Loucy (cell line): ENCODE data around the gene COL9A1.

Experiments
- H2AFZ ChIP-seq: fragments of 200-600 bp; sonication (generic); 2 replicates; pipeline ENCODE4 v1.6.0; 2016; ENCODE audit warnings: antibody characterized with exemption, mild to moderate bottlenecking, low read length, moderate library complexity
- H3F3A ChIP-seq: fragments of 200-600 bp; 2 replicates; pipeline ENCODE4 v1.6.0; 2016; ENCODE audit warnings: antibody characterized with exemption, low read depth, mild to moderate bottlenecking
- H3K27me3 ChIP-seq: fragments of 200-600 bp; sonication (generic); 2 replicates; pipeline ENCODE4 v1.6.1; 2014; ENCODE audit warnings: low read length, mild to moderate bottlenecking; ENCODE audit not compliant: insufficient read depth, poor library complexity, severe bottlenecking
- H3K36me3 ChIP-seq: fragments of 200-600 bp; sonication (generic); 2 replicates; pipeline ENCODE4 v1.6.1; 2016; ENCODE audit warnings: low read length; ENCODE audit not compliant: insufficient read depth
- H3K4me1 ChIP-seq: fragments of 200-600 bp; sonication (generic); 2 replicates; pipeline ENCODE4 v1.5.1; 2014; ENCODE audit warnings: low read length, mild to moderate bottlenecking; ENCODE audit not compliant: insufficient read depth, poor library complexity, severe bottlenecking
- H3K4me2 ChIP-seq: fragments of 200-600 bp; sonication (generic); 2 replicates; pipeline ENCODE4 v1.6.0; 2014; ENCODE audit warnings: antibody characterized with exemption, low read length, low read depth, mild to moderate bottlenecking; ENCODE audit not compliant: poor library complexity, severe bottlenecking
- H3K4me3 ChIP-seq: fragments of 200-600 bp; sonication (generic); 2 replicates; pipeline ENCODE4 v1.5.1; 2014; ENCODE audit warnings: low read length, mild to moderate bottlenecking, mixed read lengths; ENCODE audit not compliant: poor library complexity, severe bottlenecking
- H3K79me2 ChIP-seq: fragments of 200-600 bp; sonication (generic); 2 replicates; pipeline ENCODE4 v1.6.1; 2014; ENCODE audit warnings: low read length; ENCODE audit not compliant: insufficient read depth
- H3K9ac ChIP-seq: fragments of 200-600 bp; sonication (generic); 2 replicates; pipeline ENCODE4 v1.6.0; 2014; ENCODE audit warnings: mild to moderate bottlenecking, low read depth, low read length, moderate library complexity; ENCODE audit not compliant: poor library complexity, severe bottlenecking
- H3K9me2 ChIP-seq: fragments of 200-600 bp; sonication (generic); replicated peaks from 2 replicates; pipeline ENCODE4 v1.6.1; 2016; ENCODE audit warnings: low read depth, low read length, mixed read lengths
- H3K9me3 ChIP-seq: fragments of 200-600 bp; sonication (generic); 2 replicates; pipeline ENCODE4 v1.6.1; 2014; ENCODE audit warnings: mild to moderate bottlenecking, antibody characterized with exemption, low read length, low read depth; ENCODE audit not compliant: insufficient read depth
- H4K20me1 ChIP-seq: fragments of 200-600 bp; sonication (generic); 2 replicates; pipeline ENCODE4 v1.6.0; 2014; ENCODE audit warnings: antibody characterized with exemption, low read length, mild to moderate bottlenecking; ENCODE audit not compliant: insufficient read depth, poor library complexity, severe bottlenecking
- CTCF ChIP-seq: fragments of 200-600 bp; sonication (generic); conservative IDR thresholded peaks from 2 replicates; pipeline ENCODE4 v1.5.1; 2014; ENCODE audit warnings: mild to moderate bottlenecking, antibody characterized with exemption, low read length
- EZH2phosphoT487 ChIP-seq: fragments of 200-600 bp; IDR thresholded peaks from 2 replicates; pipeline ENCODE4 v1.6.1; 2018; ENCODE audit warnings: antibody characterized with exemption, mild to moderate bottlenecking, moderate library complexity, borderline replicate concordance

COL9A1 gene

GRCh38 chr6:70171236-70171635, 131.6 kb downstream of the COL9A1 start:
- Histone ChIP-seq H2AFZ (no peak overlapping the region), H3F3A (no peaks in the 10 kb centered on the region)
- TF ChIP-seq EZH2phosphoT487 (no peak), CTCF (no peak)

GRCh38 chr6:70168681-70169377, 134.1 kb downstream of the COL9A1 start:
- Histone ChIP-seq H3K36me3 (no peaks in the 10 kb centered on the region), H3K4me2 (no peak overlapping the region), H3K4me1 (peaks cover 46% of the 10 kb centered on the region), H3K9me2 (no peaks in the 10 kb centered on the region), H3K9ac (no peak overlapping the region), H3K4me3 (no peak overlapping the region), H3F3A (no peaks in the 10 kb centered on the region), H3K9me3 (no peaks in the 10 kb centered on the region), H4K20me1 (no peaks in the 10 kb centered on the region), H3K27me3 (no peaks in the 10 kb centered on the region), H2AFZ (no peak overlapping the region), H3K79me2 (no peaks in the 10 kb centered on the region)
- TF ChIP-seq CTCF (no peak), EZH2phosphoT487 (no peak)

More at GRCh38 chr6:70171236-70171635, 131.6 kb downstream of the COL9A1 start:
- Histone ChIP-seq H3K36me3 (no peaks in the 10 kb centered on the region), H3K4me1 (peaks cover 25% of the 10 kb centered on the region), H3K27me3 (no peaks in the 10 kb centered on the region), H3K9me2 (no peaks in the 10 kb centered on the region), H3K9ac (no peak overlapping the region), H3K9me3 (no peaks in the 10 kb centered on the region), H3K79me2 (no peaks in the 10 kb centered on the region), H3K4me3 (no peak overlapping the region), H3K4me2 (no peak overlapping the region), H4K20me1 (no peaks in the 10 kb centered on the region)
